ENCODE results near the gene KRT8. TPM values are rescaled to one million over a fixed set of nuclear protein-coding genes. Genes with fewer than 3 reads are reported as not detected.

KRT8 gene
- total and polyA plus RNA-seq, 10 of the 15 experiments (the other 5 are each of a cell fraction or from before 2014, with no cell fraction given) = 0.11 to 5.6 (median 0.37) TPM; not detected in 1

DNA sequence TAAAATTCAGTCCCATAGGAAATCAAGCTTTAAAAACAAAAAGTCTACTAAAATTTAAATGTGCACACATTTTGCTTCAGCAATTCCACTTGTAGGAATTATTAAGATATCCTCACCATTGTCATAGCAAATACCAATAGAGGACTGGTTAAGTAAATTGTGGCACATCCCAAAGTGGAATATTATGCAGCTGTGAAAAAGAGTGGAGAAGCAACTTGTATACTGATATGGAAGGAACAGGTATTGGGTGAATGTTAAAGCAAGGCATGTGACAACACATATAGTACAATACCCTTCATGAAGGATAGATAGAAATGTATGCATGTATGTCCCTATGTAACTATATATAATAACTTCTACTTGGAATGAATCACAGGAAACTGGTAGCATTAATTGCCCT, 11.9 kb downstream of the KRT8 start:
- in situ Hi-C loops (cut with MboI) = no loop called here
- DNase-seq (ENCODE audit: low read depth, low spot score) = no peak
- TF ChIP-seq, protein P1, sequence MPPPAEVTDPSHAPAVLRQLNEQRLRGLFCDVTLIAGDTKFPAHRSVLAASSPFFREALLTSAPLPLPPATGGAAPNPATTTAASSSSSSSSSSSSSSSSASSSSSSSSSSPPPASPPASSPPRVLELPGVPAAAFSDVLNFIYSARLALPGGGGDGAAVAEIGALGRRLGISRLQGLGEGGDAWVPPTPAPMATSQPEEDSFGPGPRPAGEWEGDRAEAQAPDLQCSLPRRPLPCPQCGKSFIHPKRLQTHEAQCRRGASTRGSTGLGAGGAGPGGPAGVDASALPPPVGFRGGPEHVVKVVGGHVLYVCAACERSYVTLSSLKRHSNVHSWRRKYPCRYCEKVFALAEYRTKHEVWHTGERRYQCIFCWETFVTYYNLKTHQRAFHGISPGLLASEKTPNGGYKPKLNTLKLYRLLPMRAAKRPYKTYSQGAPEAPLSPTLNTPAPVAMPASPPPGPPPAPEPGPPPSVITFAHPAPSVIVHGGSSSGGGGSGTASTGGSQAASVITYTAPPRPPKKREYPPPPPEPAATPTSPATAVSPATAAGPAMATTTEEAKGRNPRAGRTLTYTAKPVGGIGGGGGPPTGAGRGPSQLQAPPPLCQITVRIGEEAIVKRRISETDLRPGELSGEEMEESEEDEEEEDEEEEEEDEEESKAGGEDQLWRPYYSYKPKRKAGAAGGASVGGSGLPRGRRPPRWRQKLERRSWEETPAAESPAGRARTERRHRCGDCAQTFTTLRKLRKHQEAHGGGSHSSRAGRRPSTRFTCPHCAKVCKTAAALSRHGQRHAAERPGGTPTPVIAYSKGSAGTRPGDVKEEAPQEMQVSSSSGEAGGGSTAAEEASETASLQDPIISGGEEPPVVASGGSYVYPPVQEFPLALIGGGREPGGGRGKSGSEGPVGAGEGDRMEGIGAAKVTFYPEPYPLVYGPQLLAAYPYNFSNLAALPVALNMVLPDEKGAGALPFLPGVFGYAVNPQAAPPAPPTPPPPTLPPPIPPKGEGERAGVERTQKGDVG (CRISPR knock-in tag; IDR thresholded peaks at IDR 0.05) = no peak
- TF ChIP-seq LARP7 (IDR thresholded peaks at IDR 0.05) (no peak), CHD1 (IDR thresholded peaks at IDR 0.05; ENCODE audit: low read depth, low read length) (no peak), KLF5 (IDR thresholded peaks at IDR 0.05; ENCODE audit: partially characterized antibody) (no peak), EP300 (IDR thresholded peaks at IDR 0.05; ENCODE audit: borderline replicate concordance in 1 of 2, control insufficient read depth in 1 of 2, low read depth in 2 of 2, low read length in 2 of 2) (no peak)
- TF ChIP-seq, protein P2, sequence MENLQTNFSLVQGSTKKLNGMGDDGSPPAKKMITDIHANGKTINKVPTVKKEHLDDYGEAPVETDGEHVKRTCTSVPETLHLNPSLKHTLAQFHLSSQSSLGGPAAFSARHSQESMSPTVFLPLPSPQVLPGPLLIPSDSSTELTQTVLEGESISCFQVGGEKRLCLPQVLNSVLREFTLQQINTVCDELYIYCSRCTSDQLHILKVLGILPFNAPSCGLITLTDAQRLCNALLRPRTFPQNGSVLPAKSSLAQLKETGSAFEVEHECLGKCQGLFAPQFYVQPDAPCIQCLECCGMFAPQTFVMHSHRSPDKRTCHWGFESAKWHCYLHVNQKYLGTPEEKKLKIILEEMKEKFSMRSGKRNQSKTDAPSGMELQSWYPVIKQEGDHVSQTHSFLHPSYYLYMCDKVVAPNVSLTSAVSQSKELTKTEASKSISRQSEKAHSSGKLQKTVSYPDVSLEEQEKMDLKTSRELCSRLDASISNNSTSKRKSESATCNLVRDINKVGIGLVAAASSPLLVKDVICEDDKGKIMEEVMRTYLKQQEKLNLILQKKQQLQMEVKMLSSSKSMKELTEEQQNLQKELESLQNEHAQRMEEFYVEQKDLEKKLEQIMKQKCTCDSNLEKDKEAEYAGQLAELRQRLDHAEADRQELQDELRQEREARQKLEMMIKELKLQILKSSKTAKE (IDR thresholded peaks at IDR 0.05; ENCODE audit: low read depth, poor library complexity, severe bottlenecking) = no peak
- TF ChIP-seq, protein P3, sequence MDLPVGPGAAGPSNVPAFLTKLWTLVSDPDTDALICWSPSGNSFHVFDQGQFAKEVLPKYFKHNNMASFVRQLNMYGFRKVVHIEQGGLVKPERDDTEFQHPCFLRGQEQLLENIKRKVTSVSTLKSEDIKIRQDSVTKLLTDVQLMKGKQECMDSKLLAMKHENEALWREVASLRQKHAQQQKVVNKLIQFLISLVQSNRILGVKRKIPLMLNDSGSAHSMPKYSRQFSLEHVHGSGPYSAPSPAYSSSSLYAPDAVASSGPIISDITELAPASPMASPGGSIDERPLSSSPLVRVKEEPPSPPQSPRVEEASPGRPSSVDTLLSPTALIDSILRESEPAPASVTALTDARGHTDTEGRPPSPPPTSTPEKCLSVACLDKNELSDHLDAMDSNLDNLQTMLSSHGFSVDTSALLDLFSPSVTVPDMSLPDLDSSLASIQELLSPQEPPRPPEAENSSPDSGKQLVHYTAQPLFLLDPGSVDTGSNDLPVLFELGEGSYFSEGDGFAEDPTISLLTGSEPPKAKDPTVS (IDR thresholded peaks at IDR 0.05; ENCODE audit: low read depth, low read length) = no peak
- TF ChIP-seq, protein P4, sequence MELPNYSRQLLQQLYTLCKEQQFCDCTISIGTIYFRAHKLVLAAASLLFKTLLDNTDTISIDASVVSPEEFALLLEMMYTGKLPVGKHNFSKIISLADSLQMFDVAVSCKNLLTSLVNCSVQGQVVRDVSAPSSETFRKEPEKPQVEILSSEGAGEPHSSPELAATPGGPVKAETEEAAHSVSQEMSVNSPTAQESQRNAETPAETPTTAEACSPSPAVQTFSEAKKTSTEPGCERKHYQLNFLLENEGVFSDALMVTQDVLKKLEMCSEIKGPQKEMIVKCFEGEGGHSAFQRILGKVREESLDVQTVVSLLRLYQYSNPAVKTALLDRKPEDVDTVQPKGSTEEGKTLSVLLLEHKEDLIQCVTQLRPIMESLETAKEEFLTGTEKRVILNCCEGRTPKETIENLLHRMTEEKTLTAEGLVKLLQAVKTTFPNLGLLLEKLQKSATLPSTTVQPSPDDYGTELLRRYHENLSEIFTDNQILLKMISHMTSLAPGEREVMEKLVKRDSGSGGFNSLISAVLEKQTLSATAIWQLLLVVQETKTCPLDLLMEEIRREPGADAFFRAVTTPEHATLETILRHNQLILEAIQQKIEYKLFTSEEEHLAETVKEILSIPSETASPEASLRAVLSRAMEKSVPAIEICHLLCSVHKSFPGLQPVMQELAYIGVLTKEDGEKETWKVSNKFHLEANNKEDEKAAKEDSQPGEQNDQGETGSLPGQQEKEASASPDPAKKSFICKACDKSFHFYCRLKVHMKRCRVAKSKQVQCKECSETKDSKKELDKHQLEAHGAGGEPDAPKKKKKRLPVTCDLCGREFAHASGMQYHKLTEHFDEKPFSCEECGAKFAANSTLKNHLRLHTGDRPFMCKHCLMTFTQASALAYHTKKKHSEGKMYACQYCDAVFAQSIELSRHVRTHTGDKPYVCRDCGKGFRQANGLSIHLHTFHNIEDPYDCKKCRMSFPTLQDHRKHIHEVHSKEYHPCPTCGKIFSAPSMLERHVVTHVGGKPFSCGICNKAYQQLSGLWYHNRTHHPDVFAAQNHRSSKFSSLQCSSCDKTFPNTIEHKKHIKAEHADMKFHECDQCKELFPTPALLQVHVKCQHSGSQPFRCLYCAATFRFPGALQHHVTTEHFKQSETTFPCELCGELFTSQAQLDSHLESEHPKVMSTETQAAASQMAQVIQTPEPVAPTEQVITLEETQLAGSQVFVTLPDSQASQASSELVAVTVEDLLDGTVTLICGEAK (IDR thresholded peaks at IDR 0.05; ENCODE audit: borderline replicate concordance) = no peak

More for the DNA sequence above, 11.9 kb downstream of the KRT8 start:
- no peaks in the 10 kb centered on the region for H3K4me1 ChIP-seq (ENCODE audit: control insufficient read depth, insufficient read depth, low read length)
- H3K27ac ChIP-seq (ENCODE audit: control insufficient read depth, insufficient read depth) = no peak overlapping the region
- no peaks in the 10 kb centered on the region for H3K79me2 ChIP-seq (ENCODE audit: control insufficient read depth, insufficient read depth, low read length)
- intact Hi-C loops (cut with micrococcal nuclease; ENCODE audit: unreplicated experiment) = no loop called here
- SMC1A ChIA-PET (ENCODE audit: uncharacterized antibody, unreplicated experiment) = interaction anchor here (0.5 kb wide), 1 partner anchor 192 kb away, joined by 3 read pairs; no protein-coding TSS in a partner anchor
- no peaks in the 10 kb centered on the region for H3K27me3 ChIP-seq (replicated peaks in 1 of 2; ENCODE audit: control insufficient read depth in 2 of 2, insufficient read depth in 2 of 2, low read length in 1 of 2)
- no peaks in the 10 kb centered on the region for H3K36me3 ChIP-seq (ENCODE audit: control insufficient read depth in 2 of 2, insufficient read depth in 2 of 2, low read length in 1 of 2)
- no peak overlapping the region for H3K4me2 ChIP-seq (ENCODE audit: control insufficient read depth, insufficient read depth)
- no peak for ATAC-seq
- no peaks in the 10 kb centered on the region for H4K20me1 ChIP-seq (ENCODE audit: control insufficient read depth, insufficient read depth)
- no peak overlapping the region for H3K9ac ChIP-seq (ENCODE audit: control insufficient read depth, insufficient read depth, low read length)
- no TSS peak for BruUV-seq (replicated peaks)
- no peaks in the 10 kb centered on the region for H3K9me3 ChIP-seq (replicated peaks; ENCODE audit: control insufficient read depth, insufficient read depth, low read length)
- CTCF ChIA-PET = interaction anchor here (2.8 kb wide), 1 partner anchor 87 kb away, joined by 7 read pairs; no protein-coding TSS in a partner anchor
- POLR2A ChIA-PET = no interaction called here
- no peak overlapping the region for H3K4me3 ChIP-seq
- RAD21 ChIA-PET (ENCODE audit: unreplicated experiment) = no interaction called here
- FAIRE-seq = no peak
- H2AFZ ChIP-seq (ENCODE audit: control insufficient read depth, low read depth, low read length) = no peak overlapping the region

Data from GM12878 (cell line).